ENCODE data around the gene ZNF530.

GRCh38 chr19:57606931-57607330 is 7.2 kb downstream of the ZNF530 start:
- TF ChIP-seq, protein P1, sequence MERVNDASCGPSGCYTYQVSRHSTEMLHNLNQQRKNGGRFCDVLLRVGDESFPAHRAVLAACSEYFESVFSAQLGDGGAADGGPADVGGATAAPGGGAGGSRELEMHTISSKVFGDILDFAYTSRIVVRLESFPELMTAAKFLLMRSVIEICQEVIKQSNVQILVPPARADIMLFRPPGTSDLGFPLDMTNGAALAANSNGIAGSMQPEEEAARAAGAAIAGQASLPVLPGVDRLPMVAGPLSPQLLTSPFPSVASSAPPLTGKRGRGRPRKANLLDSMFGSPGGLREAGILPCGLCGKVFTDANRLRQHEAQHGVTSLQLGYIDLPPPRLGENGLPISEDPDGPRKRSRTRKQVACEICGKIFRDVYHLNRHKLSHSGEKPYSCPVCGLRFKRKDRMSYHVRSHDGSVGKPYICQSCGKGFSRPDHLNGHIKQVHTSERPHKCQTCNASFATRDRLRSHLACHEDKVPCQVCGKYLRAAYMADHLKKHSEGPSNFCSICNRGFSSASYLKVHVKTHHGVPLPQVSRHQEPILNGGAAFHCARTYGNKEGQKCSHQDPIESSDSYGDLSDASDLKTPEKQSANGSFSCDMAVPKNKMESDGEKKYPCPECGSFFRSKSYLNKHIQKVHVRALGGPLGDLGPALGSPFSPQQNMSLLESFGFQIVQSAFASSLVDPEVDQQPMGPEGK (CRISPR knock-in tag; IDR thresholded peaks at IDR 0.05; ENCODE audit: borderline replicate concordance) = no peak
- TF ChIP-seq ZFP30 (CRISPR knock-in tag; IDR thresholded peaks at IDR 0.05) = no peak
- TF ChIP-seq ARNTL (CRISPR knock-in tag; IDR thresholded peaks at IDR 0.05; ENCODE audit: borderline replicate concordance, low read depth) = no peak
- TF ChIP-seq TSHZ2 (CRISPR knock-in tag; IDR thresholded peaks at IDR 0.05) = no peak
- no peak for TF ChIP-seq RARB (CRISPR knock-in tag; IDR thresholded peaks at IDR 0.05)
- TF ChIP-seq ZFP3 (CRISPR knock-in tag; IDR thresholded peaks at IDR 0.05) = no peak
- TF ChIP-seq, protein P2, sequence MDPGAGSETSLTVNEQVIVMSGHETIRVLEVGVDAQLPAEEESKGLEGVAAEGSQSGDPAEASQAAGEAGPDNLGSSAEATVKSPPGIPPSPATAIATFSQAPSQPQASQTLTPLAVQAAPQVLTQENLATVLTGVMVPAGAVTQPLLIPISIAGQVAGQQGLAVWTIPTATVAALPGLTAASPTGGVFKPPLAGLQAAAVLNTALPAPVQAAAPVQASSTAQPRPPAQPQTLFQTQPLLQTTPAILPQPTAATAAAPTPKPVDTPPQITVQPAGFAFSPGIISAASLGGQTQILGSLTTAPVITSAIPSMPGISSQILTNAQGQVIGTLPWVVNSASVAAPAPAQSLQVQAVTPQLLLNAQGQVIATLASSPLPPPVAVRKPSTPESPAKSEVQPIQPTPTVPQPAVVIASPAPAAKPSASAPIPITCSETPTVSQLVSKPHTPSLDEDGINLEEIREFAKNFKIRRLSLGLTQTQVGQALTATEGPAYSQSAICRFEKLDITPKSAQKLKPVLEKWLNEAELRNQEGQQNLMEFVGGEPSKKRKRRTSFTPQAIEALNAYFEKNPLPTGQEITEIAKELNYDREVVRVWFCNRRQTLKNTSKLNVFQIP (CRISPR knock-in tag; IDR thresholded peaks at IDR 0.05; ENCODE audit: borderline replicate concordance, low read depth) = no peak
- TF ChIP-seq OSR1 (CRISPR knock-in tag; IDR thresholded peaks at IDR 0.05) = no peak
